ENCODE data around the gene IFT122. TPM values are rescaled to one million over a fixed set of nuclear protein-coding genes. Genes with fewer than 3 reads are reported as not detected.

The IFT122 gene
- total RNA-seq, 4 donors from 2014 or later: 9.5 to 47.6 (median 24.5) TPM

- 76% methylated on average over 4 of the region's 4 CpGs for WGBS
- peaks cover 42% of the 10 kb centered on the region for H3K36me3 ChIP-seq
- DNase-seq (ENCODE audit: low spot score in 2 of 2): no peak
These were observed 23.7 kb downstream of the IFT122 start for GRCh38 chr3:129463716-129464115.

GRCh38 chr3:129467932-129468331 is 27.9 kb downstream of the IFT122 start:
- Histone ChIP-seq H3K4me3 (no peak overlapping the region), H3K36me3 (peaks cover 35% of the 10 kb centered on the region), H3K27ac (no peak overlapping the region), H3K9me3 (no peaks in the 10 kb centered on the region), H3K27me3 (no peaks in the 10 kb centered on the region), H3K4me1 (peaks cover 3% of the 10 kb centered on the region)
- TF ChIP-seq POLR2AphosphoS5 (IDR thresholded peaks at IDR 0.05): no peak
- TF ChIP-seq POLR2A (IDR thresholded peaks at IDR 0.05): no peak
- no peak for TF ChIP-seq CTCF (IDR thresholded peaks at IDR 0.05)
- no peak for TF ChIP-seq EP300 (IDR thresholded peaks at IDR 0.05)
- 90% methylated on average over 1 of the region's 1 CpG for WGBS
- DNase-seq (ENCODE audit: low spot score in 2 of 2): no peak

More at GRCh38 chr3:129463716-129464115, 23.7 kb downstream of the IFT122 start:
- no peak overlapping the region for H3K4me3 ChIP-seq
- no peaks in the 10 kb centered on the region for H3K9me3 ChIP-seq
- no peak overlapping the region for H3K27ac ChIP-seq
- H3K4me1 ChIP-seq: peaks cover under 1% of the 10 kb centered on the region
- no peak for TF ChIP-seq POLR2A (IDR thresholded peaks at IDR 0.05)
- TF ChIP-seq POLR2AphosphoS5 (IDR thresholded peaks at IDR 0.05): no peak
- TF ChIP-seq CTCF (IDR thresholded peaks at IDR 0.05): no peak
- no peak for TF ChIP-seq EP300 (IDR thresholded peaks at IDR 0.05)
- no peaks in the 10 kb centered on the region for H3K27me3 ChIP-seq

- H3K9me3 ChIP-seq: no peaks in the 10 kb centered on the region
- no peak overlapping the region for H3K27ac ChIP-seq
- TF ChIP-seq EP300 (IDR thresholded peaks at IDR 0.05) (no peak), CTCF (IDR thresholded peaks at IDR 0.05) (no peak), POLR2AphosphoS5 (IDR thresholded peaks at IDR 0.05) (no peak), POLR2A (IDR thresholded peaks at IDR 0.05) (no peak)
- whole genome bisulfite sequencing: 81% methylated on average over 2 of the region's 2 CpGs
- H3K36me3 ChIP-seq: peaks cover 29% of the 10 kb centered on the region
- no peak for DNase-seq (ENCODE audit: low spot score in 2 of 2)
- H3K27me3 ChIP-seq: no peaks in the 10 kb centered on the region
- H3K4me1 ChIP-seq: peaks cover 3% of the 10 kb centered on the region
- H3K4me3 ChIP-seq: no peak overlapping the region
These were observed 29.0 kb downstream of the IFT122 start for GRCh38 chr3:129469026-129469425.

- H3K4me1 ChIP-seq: peaks cover 3% of the 10 kb centered on the region
- DNase-seq (ENCODE audit: low spot score in 2 of 2): no peak
- no peak overlapping the region for H3K27ac ChIP-seq
- no peaks in the 10 kb centered on the region for H3K9me3 ChIP-seq
- TF ChIP-seq POLR2AphosphoS5 (IDR thresholded peaks at IDR 0.05): no peak
- no peak for TF ChIP-seq POLR2A (IDR thresholded peaks at IDR 0.05)
- no peak for TF ChIP-seq CTCF (IDR thresholded peaks at IDR 0.05)
- no peak for TF ChIP-seq EP300 (IDR thresholded peaks at IDR 0.05)
- peaks cover 24% of the 10 kb centered on the region for H3K36me3 ChIP-seq
- no peaks in the 10 kb centered on the region for H3K27me3 ChIP-seq
- 93% methylated on average over 2 of the region's 2 CpGs for WGBS
- H3K4me3 ChIP-seq: no peak overlapping the region
These were observed 30.8 kb downstream of the IFT122 start for GRCh38 chr3:129470861-129471260.

- Histone ChIP-seq H3K27me3 (no peaks in the 10 kb centered on the region), H3K27ac (no peak overlapping the region), H3K36me3 (peaks cover 40% of the 10 kb centered on the region), H3K4me1 (peaks cover 3% of the 10 kb centered on the region), H3K9me3 (no peaks in the 10 kb centered on the region), H3K4me3 (no peak overlapping the region)
- WGBS: 85% methylated on average over 4 of the region's 4 CpGs
- DNase-seq (ENCODE audit: low spot score in 2 of 2): no peak
- TF ChIP-seq POLR2A (IDR thresholded peaks at IDR 0.05) (no peak), CTCF (IDR thresholded peaks at IDR 0.05) (no peak), POLR2AphosphoS5 (IDR thresholded peaks at IDR 0.05) (no peak), EP300 (IDR thresholded peaks at IDR 0.05) (no peak)
These were observed 33.2 kb downstream of the IFT122 start for GRCh38 chr3:129473067-129473768.
